Erythroblast (primary cell): ENCODE measurements around the gene BACE1.

Experiments
- DNase-seq, 2 experiments: peaks; one replicate each; lab custom pipeline; 2025; lab: John Stamatoyannopoulos, UW
- GATA1 ChIP-seq: IDR thresholded peaks from 2 replicates; pipeline ENCODE4 v1.6.1; 2011; ENCODE audit warnings: low read depth, mild to moderate bottlenecking, control low read depth, low read length, moderate library complexity
- POLR2A ChIP-seq: IDR thresholded peaks from 2 replicates; pipeline ENCODE4 v1.6.1; 2011; ENCODE audit warnings: mild to moderate bottlenecking, low read length

BACE1 gene

GRCh38 chr11:117318738-117319137 lies 2.7 kb upstream of the BACE1 start:
- TF ChIP-seq GATA1 = no peak
- no peak for TF ChIP-seq POLR2A
- no peak for DNase-seq

- DNase-seq = no peak
- TF ChIP-seq GATA1 = no peak
- no peak for TF ChIP-seq POLR2A
Measured at GRCh38 chr11:117315285-117316196, 515 bp downstream of the BACE1 start.

GRCh38 chr11:117314840-117315239 lies 1.2 kb downstream of the BACE1 start:
- no peak for DNase-seq
- TF ChIP-seq GATA1 (no peak), POLR2A (no peak)

- TF ChIP-seq POLR2A = no peak
- TF ChIP-seq GATA1 = no peak
- no peak for DNase-seq
Measured at GRCh38 chr11:117313828-117314768, 2.0 kb downstream of the BACE1 start.

- no peak for TF ChIP-seq POLR2A
- no peak for TF ChIP-seq GATA1
- no peak for DNase-seq
Measured at GRCh38 chr11:117313091-117313490, 3.0 kb downstream of the BACE1 start.

- TF ChIP-seq GATA1 (no peak), POLR2A (no peak)
- DNase-seq = no peak
Measured at GRCh38 chr11:117309310-117309709, 6.7 kb downstream of the BACE1 start.

- TF ChIP-seq POLR2A (no peak), GATA1 (no peak)
- DNase-seq = no peak
Measured at GRCh38 chr11:117305145-117305544, 10.9 kb downstream of the BACE1 start.

GRCh38 chr11:117303646-117304315 lies 12.3 kb downstream of the BACE1 start:
- TF ChIP-seq POLR2A (no peak), GATA1 (no peak)
- DNase-seq = no peak

- no peak for DNase-seq
- TF ChIP-seq GATA1 = no peak
Measured at GRCh38 chr11:117303101-117303500, 13.0 kb downstream of the BACE1 start.

GRCh38 chr11:117302228-117302627 lies 13.8 kb downstream of the BACE1 start:
- DNase-seq = no peak
- TF ChIP-seq POLR2A (no peak), GATA1 (no peak)

- no peak for DNase-seq
- TF ChIP-seq GATA1 = no peak
Measured at GRCh38 chr11:117300773-117301172, 15.3 kb downstream of the BACE1 start.

GRCh38 chr11:117300283-117300663 lies 15.8 kb downstream of the BACE1 start:
- TF ChIP-seq POLR2A = no peak
- TF ChIP-seq GATA1 = no peak
- DNase-seq = no peak

GRCh38 chr11:117299351-117300282 lies 16.4 kb downstream of the BACE1 start:
- DNase-seq = no peak
- no peak for TF ChIP-seq POLR2A
- TF ChIP-seq GATA1 = no peak
